HT1080 (cell line): ENCODE data around the gene CCDC60. TPM values are rescaled to one million over a fixed set of nuclear protein-coding genes. Genes with fewer than 3 reads are reported as not detected.
"Not testable (repeated sequence)": the region's sequence is repeated elsewhere in the genome, so short reads cannot be mapped to it uniquely, and the experiment has no call there.

Source experiments
- DNase-seq: peaks from one replicate; pipeline ENCODE4 v3.0.0-alpha.2; 2015; ENCODE audit warnings: low read depth
- total RNA-seq: library from RNA; depleted of rRNA; stranded (reverse); fragments of >200 nt; shearing (Covaris generic); gene quantifications from 2 replicates; pipeline ENCODE4 v1.2.3, GENCODE V29; 2014

CCDC60 gene
- total RNA-seq, 1 experiment from 2014 or later: not detected

GRCh38 chr12:119328111-119328510 is 6.4 kb upstream of the CCDC60 start:
- peak; percentile 36 for DNase-seq

DNA sequence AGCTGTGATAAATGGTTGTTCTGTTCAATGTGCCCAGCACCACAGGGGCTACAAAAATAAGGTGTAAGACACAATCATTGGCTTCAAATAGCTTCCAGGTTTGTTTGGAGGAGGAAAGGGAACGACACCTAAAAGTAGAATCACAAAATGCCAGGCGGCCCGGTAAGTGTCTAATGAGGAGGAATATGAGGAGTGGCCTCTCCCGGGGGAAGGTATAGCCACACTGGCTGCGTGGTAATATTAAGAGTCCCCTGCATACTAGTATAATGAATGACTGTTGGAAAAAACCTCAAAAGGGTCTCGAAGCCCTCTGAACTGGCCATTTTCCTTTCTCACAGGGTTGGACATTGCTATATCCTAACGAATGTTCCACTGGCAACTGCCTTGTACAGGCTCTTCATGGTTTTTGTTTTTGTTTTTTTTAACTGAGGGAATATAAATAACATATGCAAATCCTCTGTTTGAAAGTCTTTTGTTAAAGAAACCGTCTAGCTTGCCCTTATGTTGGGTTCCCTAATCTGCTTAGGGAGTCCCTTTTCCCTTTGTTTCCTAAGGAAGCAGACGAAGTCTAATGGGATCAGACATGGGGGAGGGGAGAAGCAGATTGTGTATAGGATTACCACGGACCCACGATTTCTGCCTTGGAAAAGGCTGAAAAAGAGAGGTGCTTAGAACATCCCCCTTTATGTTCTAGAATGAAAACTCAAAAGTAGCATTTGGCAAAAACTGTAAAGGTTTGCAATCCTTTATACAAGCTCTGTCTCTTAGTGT is 4.2 kb downstream of the CCDC60 start:
- no peak for DNase-seq

DNA sequence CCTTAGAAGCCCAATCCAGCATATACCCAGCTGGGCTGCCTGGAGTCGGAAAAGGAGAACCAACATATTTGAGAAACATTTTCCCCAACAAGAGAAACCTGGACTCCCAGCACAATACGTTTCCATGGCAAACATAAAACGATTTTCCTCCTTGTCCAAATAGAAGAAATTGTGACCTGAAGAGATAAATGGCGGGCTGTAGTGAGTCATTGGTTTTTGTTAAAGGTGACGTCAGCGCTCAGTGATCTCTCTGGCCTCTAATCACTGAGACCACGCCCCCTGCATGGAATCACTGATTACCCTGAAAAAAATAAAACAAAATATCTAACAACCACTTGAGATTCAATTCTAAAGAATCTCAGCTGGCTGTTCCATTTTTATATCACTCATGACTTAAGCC is 6.0 kb downstream of the CCDC60 start:
- DNase-seq: peak; percentile 1

DNA sequence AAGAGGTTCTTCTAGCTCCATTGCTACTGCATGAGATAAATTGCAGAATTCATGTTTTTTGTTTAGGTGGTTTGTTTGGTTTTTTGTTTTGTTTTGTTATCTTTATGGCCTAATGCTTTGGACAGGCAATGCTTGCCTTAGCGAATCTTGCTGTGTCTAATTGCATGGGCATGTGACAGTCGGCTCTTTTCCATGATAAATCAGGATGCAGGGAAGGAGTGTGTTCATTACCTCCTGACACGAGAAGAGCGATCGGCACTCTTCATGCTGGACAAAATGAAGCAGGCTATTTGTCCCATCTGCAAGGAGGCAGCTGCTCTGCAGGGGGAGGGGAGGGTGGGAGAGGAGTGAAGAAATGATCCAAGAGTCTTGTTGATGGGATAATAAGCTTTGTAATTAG is 6.5 kb downstream of the CCDC60 start:
- no peak for DNase-seq

- DNase-seq: no peak
Observed at GRCh38 chr12:119341988-119342387, 7.5 kb downstream of the CCDC60 start.

GRCh38 chr12:119343130-119343529 is 8.6 kb downstream of the CCDC60 start:
- no peak for DNase-seq

- no peak for DNase-seq
Observed at GRCh38 chr12:119354172-119354571, 19.6 kb downstream of the CCDC60 start.

GRCh38 chr12:119360366-119360765 is 25.8 kb downstream of the CCDC60 start:
- DNase-seq: not testable (repeated sequence)

DNA sequence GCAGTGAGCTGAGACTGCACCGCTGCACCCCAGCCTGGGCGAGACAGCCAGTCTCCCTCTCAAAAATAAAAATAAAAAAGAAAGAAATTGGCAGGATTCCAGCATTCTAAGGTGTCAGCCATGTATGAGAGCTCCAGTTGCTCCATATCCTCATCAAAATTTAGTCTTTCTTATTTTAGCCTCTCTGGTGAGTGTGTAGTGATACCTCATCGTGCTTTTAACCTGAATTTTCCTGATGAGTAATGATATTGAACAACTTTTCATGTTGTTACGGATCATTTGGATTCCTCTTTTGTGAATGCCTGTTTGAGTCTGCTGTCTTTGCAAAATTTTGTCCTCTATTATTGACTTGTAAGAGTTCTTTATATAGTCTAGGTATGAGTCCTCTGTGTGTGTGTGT is 28.5 kb downstream of the CCDC60 start:
- DNase-seq: no peak

DNA sequence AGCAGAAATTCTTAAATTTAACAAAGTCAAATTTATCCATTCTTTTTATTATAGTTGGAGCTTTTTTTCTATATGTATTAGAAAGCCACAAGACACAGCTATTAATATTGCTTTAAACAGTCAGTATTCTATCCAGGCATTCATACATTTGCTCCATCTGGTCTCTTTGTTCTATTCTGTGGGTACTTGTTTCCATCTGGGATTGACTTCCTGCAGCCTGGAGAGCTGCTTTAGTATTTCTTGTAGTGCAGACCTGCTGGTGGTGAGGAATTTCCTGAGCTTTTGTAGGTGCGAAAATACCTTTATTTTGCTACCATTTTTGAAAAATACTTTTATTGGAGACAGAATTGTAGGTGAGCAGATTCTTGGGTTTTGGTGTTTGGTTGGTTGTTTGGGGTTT is 29.0 kb downstream of the CCDC60 start:
- DNase-seq: no peak

DNA sequence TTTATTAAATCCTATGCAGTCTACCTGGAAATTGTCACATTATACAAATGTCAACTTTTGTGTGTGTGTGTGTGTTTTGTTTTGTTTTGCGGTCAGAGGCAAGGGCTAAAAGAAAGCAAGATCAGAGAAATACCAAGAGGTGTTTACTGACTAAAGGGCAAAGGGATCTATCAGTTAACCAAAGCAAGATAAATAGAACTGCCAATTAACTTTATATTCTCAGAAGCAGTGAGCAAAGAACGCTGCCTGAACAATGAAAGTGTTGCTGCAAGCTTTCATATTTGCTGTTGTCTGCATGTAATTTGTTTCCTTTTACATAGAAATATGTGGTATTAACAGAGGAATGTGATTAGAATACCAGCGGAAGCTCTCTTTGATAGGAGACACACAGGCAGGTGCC is 30.9 kb downstream of the CCDC60 start:
- DNase-seq: no peak

GRCh38 chr12:119366007-119366406 is 31.5 kb downstream of the CCDC60 start:
- DNase-seq: no peak

- no peak for DNase-seq
Observed at GRCh38 chr12:119369161-119369560, 34.6 kb downstream of the CCDC60 start.

DNA sequence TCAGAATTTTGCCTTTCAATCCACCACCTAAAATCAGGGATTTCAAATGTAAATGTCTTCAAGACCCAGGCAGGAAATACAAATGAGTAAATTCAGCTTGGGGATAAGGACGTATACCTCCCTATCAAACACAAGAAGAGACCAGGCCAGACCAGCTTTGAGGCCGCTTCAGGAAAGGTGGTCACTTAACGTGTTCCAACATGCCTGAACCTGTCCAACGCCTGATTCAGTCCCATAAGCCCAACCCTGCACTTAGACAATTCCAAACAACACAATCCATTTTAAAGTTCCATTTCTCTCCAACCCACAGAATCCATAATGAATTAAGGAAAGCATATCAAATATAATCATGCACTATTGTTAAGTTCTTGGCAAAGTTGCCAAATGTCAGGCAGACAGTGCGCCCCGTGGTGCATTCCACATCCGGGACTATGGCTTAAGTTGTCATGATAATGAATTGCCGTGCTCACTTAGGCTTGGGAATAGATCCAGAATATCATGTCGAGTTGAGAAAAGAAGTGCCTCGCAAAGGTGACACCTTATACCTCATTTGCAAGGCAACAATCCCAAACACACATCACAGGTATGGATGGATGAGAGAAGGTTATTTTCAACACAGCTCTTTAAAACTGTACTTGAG is 35.5 kb downstream of the CCDC60 start:
- no peak for DNase-seq

DNA sequence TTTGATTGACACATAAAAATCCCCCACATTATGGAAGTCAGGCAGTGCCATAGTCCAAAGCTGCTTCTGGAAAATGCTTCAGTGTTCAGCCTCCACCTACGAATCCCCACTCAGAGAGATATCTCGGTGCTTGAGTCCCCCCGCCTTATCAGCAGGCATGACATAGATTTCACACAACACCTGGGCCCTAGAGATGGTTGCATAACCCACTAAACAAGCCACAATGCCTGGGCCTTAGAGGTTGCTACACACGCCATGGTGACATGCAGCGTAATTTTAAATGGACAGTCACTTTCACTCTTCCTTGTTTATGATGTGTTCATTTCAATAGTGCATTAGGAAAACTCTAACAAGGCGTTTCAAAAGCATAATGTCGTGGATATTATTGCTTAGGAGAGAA is 38.0 kb downstream of the CCDC60 start:
- DNase-seq: no peak

GRCh38 chr12:119373001-119373400 is 38.5 kb downstream of the CCDC60 start:
- DNase-seq: no peak

GRCh38 chr12:119373666-119374065 is 39.1 kb downstream of the CCDC60 start:
- no peak for DNase-seq

GRCh38 chr12:119374635-119375034 is 40.1 kb downstream of the CCDC60 start:
- no peak for DNase-seq

- no peak for DNase-seq
Observed at GRCh38 chr12:119375075-119375882, 40.8 kb downstream of the CCDC60 start.

DNA sequence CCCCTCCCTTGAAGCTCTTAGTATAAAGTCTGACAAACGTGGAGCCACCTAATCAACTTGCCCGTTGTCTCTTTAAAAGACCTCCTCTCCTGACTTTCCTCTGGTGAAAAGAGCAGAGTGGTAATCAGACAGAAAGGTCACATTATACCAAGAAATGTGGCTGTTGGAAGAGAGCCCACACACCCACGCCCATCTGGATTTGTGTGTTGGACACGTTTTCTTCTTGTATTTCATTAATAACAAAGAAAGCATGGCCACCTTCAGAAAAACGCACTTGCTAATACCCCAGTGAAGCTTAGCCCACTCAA is 41.3 kb downstream of the CCDC60 start:
- DNase-seq: no peak

DNA sequence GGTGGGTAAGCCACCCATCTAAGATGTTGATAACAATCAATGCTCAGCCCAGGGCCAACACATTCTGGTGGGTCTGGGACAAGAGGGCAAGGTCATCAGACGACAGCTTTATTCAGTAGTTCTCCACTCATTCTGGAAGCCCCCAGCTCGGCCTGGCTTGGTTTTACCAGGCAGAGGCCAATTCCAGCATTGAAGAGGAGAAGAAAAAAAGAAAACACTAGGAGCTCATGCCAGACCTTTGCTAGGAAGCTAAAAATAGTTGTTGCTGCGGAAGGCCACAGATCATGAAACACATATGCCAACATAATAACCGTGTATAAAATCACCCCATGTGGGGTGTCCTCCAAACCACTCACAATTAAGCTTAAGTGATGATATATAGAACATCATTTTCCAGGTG is 44.4 kb downstream of the CCDC60 start:
- no peak for DNase-seq

DNA sequence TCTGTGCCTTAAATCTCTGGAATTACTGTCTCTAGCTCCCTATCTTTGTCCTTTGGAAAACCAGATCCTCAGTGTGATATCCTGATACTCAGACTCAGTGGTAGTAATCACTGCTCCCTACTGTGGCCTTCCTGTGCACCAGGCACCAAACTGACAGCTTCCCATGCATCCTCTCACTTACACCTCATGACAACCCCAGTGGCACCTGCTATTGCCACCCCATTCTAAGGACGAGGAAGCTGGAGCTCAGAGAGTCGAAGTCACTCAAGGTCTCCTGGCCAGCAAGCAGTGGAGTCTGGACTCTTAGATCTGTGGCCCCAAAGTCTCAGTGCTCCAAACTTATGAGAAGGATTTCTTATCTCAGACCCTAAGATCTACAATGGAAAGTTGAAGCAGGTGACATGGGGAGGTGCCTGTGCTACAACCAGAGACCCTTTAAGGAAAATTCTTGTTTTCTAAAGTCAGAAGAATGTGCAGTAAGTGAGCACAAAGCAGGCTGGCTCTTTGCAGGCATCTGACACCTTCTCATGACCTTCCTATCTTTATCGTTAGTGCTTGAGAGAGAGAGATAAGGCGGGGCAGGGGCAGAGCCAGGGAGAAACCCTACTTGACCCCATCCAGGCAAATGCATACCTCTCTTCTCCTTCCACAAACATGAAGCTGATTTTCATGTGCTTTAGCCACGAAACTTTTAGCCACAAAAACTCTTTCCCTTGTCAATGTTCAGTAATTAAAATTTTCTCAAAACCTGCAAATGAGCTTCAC is 47.1 kb downstream of the CCDC60 start:
- DNase-seq: no peak
